B cell (primary cell): ENCODE measurements around the gene OCIAD2.

Experiments used
- CTCF ChIP-seq: fragments of 200-600 bp; IDR thresholded peaks from one replicate; pipeline ENCODE4 v1.8.0; 2022; ENCODE audit warnings: antibody characterized with exemption, mild to moderate bottlenecking
- EZH2 ChIP-seq: IDR thresholded peaks from 2 replicates; pipeline ENCODE4 v1.6.1; 2012; ENCODE audit warnings: borderline replicate concordance, low read depth, mild to moderate bottlenecking, moderate library complexity, low read length; ENCODE audit not compliant: insufficient read depth, poor library complexity, severe bottlenecking

- TF ChIP-seq CTCF, result no peak
- no peak for TF ChIP-seq EZH2
Measured at GRCh38 chr4:48949086-48949485, 42.5 kb upstream of the OCIAD2 start.
